ENCODE results near the gene PDPN.
"Not testable (repeated sequence)": the region's sequence is repeated elsewhere in the genome, so short reads cannot be mapped to it uniquely, and the experiment has no call there.

Gene PDPN

GRCh38 chr1:13583595-13583965 is at the start of gene PDPN:
TSS of gene PDPN (plus strand) at chr1:13583832. CDS start at chr1:13584034, 202 bp downstream.
- no peak for DNase-seq (ENCODE audit: low read depth in 2 of 2)

- no peak for DNase-seq (ENCODE audit: low read depth in 2 of 2)
Measured at GRCh38 chr1:13535227-13535626, 48.4 kb upstream of the PDPN start.

GRCh38 chr1:13536571-13536970 is 47.1 kb upstream of the PDPN start:
- DNase-seq (ENCODE audit: low read depth in 2 of 2): no peak

- DNase-seq (ENCODE audit: low read depth in 2 of 2): no peak
Measured at GRCh38 chr1:13538832-13539231, 44.8 kb upstream of the PDPN start.

GRCh38 chr1:13539683-13540082 is 43.9 kb upstream of the PDPN start:
- DNase-seq (ENCODE audit: low read depth in 2 of 2): no peak

GRCh38 chr1:13540866-13541265 is 42.8 kb upstream of the PDPN start:
- no peak for DNase-seq (ENCODE audit: low read depth in 2 of 2)

- no peak for DNase-seq (ENCODE audit: low read depth in 2 of 2)
Measured at GRCh38 chr1:13541435-13542215, 42.0 kb upstream of the PDPN start.

- no peak for DNase-seq (ENCODE audit: low read depth in 2 of 2)
Measured at GRCh38 chr1:13543451-13544220, 40.0 kb upstream of the PDPN start.

- no peak for DNase-seq (ENCODE audit: low read depth in 2 of 2)
Measured at GRCh38 chr1:13544221-13544556, 39.4 kb upstream of the PDPN start.

- DNase-seq (ENCODE audit: low read depth in 2 of 2): no peak
Measured at GRCh38 chr1:13546791-13547190, 36.8 kb upstream of the PDPN start.

- DNase-seq (ENCODE audit: low read depth in 2 of 2): no peak
Measured at GRCh38 chr1:13548281-13548680, 35.4 kb upstream of the PDPN start.

- no peak for DNase-seq (ENCODE audit: low read depth in 2 of 2)
Measured at GRCh38 chr1:13549021-13549420, 34.6 kb upstream of the PDPN start.

- no peak for DNase-seq (ENCODE audit: low read depth in 2 of 2)
Measured at GRCh38 chr1:13549521-13549920, 34.1 kb upstream of the PDPN start.

- no peak for DNase-seq (ENCODE audit: low read depth in 2 of 2)
Measured at GRCh38 chr1:13550663-13551062, 33.0 kb upstream of the PDPN start.

GRCh38 chr1:13554798-13555197 is 28.8 kb upstream of the PDPN start:
- no peak for DNase-seq (ENCODE audit: low read depth in 2 of 2)

GRCh38 chr1:13556224-13556764 is 27.3 kb upstream of the PDPN start:
- no peak for DNase-seq (ENCODE audit: low read depth in 2 of 2)

- no peak for DNase-seq (ENCODE audit: low read depth in 2 of 2)
Measured at GRCh38 chr1:13560541-13560940, 23.1 kb upstream of the PDPN start.

GRCh38 chr1:13562981-13563380 is 20.7 kb upstream of the PDPN start:
- not testable (repeated sequence) for DNase-seq (ENCODE audit: low read depth in 2 of 2)

GRCh38 chr1:13564073-13564472 is 19.6 kb upstream of the PDPN start:
- DNase-seq (ENCODE audit: low read depth in 2 of 2): no peak

GRCh38 chr1:13570435-13570834 is 13.2 kb upstream of the PDPN start:
- DNase-seq (ENCODE audit: low read depth in 2 of 2): not testable (repeated sequence)

GRCh38 chr1:13570924-13571323 is 12.7 kb upstream of the PDPN start:
- no peak for DNase-seq (ENCODE audit: low read depth in 2 of 2)

- DNase-seq (ENCODE audit: low read depth in 2 of 2): no peak
Measured at GRCh38 chr1:13573586-13573985, 10.0 kb upstream of the PDPN start.

GRCh38 chr1:13576926-13577325 is 6.7 kb upstream of the PDPN start:
- DNase-seq (ENCODE audit: low read depth in 2 of 2): no peak
